ENCODE results near the gene DAB1.
"Not testable (repeated sequence)": the region's sequence is repeated elsewhere in the genome, so short reads cannot be mapped to it uniquely, and the experiment has no call there.

Gene DAB1

DNA sequence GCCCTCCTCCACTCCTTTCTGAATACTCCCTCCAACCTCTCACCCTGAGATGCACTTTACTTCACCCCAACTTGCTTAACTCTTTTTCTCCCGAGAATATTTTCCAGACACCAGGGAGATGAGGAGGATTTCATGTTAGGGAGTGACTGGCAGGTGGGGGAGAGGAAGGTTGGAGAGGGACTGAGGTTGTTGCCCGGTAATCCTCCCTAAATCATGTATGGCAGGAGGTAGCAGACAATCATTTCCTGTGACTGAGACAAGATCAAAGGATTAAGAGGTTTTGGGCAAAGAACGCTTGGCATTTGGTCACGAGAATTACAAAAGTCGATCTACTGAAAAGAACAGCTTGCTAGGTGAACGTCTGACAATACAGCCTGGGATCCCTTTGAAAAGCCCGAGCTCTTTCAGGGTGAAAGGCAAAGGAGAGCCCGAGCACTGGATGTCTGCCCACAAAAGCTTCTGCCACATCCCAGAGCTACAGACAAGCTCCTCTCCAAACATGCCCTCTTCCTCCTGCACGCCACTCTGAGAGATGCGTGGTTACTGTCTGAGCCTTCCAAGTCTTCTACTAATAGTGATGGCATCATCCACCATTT, 154.1 kb downstream of the DAB1 start:
- no peak for DNase-seq

DNA sequence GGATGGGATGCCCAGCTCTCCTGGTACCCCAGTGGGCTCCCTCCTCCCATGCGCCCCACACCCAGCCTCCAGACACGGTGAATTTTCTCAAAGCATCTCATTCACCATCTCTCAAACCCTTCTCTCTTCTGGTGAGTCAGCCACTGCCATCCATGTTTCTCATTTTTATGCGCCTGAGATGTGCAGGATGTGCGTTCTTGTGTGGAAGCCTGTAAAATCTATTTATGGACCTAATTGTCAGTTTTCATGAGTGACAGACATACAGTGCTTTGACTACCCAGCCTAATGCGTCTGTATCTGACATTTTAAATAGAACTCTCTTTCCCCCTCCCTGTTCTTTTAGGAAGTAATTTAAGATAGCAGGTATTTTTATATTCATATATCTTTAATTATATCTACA, 158.8 kb downstream of the DAB1 start:
- no peak for DNase-seq

DNA sequence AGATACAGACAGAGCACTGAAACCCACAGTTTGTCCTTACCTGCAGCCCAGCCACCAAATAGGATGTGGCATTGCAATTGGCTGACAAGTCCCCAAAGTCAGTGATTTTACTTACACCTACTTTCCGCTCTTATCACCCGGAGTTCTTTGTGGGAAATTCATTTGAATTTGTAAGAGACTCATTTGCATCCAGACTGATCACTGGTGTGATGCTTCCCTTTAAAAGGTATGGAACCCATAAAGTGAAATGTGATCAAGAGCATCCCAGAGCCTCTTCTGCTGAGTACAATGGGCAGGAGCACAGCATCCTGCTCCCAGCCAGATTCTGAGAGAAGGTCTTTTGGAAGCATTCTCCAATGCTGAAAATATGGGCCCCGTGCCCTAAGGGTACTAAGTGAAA, 161.4 kb downstream of the DAB1 start:
- no peak for DNase-seq

DNA sequence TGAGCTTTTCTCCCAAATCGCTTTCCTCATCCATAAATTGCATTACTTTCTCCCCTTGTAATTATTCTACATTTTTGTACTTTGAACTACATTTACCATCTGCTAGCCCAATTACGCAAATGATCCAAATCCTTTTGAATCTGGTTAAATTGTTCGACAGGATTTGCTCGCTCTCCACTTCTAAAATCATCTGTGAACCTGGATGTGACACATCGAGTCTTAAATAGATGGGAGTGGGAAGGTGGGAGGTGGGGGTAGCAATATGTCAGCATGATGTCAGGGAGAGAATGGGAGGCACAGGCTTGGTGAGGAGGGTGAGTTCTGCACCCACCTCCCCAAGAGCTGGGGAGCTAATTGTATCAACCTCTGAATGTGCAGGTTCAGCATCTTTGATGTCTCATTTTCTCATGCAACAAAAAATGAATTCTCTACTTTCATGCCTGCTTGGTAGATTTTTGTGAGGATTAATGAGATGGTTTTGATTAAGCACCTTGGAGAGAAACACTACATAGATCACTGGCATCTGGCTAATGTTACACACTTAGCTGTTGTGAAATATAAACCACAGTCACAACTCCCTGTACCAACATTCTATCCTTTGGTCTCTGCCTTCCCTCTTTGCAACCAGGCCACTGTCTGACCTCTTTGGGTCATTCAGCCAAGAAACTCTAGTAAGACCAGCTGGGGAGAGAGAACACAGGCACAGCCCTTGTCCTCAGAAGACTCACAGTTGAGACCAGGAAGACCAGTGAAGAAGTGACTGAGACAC, 165.1 kb downstream of the DAB1 start:
- no peak for DNase-seq

DNA sequence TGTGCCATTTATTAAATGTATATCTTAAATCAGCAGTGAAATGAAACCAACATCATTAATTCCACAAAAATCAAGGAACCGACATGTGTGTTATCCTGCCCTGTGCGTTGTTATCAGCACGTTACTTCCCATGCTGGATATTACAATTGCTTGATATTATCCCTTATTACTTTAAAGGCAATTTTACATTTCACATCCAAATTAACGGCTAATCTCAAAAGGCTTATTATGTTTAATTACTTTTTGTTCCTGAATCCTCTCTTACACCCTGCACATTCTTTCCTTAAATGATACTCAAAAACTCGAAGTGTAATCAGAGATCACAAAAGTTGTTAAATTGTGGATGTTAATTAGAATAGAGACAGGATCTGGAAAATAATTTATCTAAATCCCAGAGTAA, 167.9 kb downstream of the DAB1 start:
- no peak for DNase-seq

DNA sequence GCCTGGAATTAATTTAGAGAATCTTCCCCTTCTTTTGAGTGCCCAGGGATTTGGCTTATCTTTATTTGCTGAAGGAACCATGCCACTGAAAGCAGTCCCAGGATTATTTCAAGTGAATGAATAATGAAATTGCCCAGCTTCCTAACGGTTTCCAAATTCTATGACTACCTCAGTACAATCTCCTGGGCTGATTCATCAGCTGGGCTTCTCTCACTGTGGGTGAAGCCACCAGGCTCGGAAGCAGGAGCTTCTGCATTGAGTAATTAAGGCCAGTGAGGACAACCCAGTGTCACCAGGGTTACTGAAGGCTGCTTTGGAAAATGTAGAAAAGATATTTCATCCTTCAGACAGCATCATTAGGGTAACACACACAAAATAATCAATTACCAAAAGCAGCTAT, 169.8 kb downstream of the DAB1 start:
- no peak for DNase-seq

DNA sequence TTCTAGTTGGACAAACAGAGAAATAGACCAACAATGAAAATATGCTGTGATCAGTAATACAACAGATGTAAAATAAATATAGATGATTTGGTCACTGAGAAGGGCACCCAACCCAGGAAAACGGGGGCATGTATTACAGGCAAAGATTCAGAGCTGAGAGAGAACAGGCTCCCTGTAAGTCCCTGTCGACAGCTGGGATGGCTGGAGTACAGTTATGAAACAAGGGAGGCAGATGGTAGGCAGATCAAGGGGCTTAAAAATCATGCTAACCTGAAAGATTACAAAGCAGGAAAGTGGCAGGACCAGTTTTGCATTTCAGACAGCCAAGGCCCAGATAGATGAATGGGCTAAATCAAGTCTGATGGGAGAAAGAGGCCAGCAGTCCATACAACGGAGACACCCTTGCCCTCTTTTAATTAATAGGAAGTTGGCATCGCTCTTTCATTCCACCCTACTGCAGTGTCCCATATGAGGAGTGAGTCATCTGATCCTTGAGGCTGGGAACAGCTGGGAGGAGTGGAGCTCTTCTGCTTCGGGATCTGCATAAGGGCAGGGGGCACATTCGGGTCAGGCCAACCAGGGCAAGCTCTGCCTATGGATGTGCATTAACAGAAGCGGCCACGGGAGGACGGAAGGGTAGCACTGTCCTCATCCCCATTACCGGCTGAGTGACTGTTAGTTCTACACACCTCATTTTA, 171.1 kb downstream of the DAB1 start:
- no peak for DNase-seq

DNA sequence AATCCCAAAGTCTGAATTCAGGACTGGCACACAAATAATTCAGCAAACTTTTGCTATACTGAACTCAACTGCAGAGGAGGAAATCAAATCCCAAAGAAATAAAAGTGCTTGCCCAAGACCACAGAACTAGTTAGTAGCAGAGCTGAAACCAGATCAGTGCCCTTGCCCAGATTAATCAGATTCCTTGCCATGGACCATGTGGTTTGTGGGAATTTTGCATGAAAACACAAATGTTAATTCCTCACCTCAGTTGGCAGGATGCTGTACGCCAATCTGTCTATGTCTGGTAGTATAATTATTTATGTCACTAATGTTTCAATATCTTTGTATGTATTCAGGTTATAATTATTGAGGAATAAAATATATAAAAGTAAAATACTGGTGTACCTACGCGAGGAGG, 173.8 kb downstream of the DAB1 start:
- no peak for DNase-seq

DNA sequence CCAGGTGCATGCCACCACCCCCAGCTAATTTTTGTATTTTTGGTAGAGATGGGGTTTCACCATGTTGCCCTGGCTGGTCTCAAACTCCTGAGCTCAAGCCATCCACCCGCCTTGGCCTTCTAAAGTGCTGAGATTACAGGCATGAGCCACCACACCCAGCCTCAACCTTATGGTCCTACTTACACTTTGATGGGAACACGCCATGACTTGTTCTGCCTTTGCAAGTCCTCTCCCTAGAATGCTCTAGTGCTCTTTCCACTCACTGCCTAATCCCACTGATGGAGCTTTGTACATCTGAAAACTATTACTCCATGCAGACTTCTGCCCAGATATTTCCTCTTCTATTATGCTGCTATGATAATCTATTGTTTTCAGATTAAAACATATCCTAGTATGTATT, 174.3 kb downstream of the DAB1 start:
- DNase-seq = no peak

DNA sequence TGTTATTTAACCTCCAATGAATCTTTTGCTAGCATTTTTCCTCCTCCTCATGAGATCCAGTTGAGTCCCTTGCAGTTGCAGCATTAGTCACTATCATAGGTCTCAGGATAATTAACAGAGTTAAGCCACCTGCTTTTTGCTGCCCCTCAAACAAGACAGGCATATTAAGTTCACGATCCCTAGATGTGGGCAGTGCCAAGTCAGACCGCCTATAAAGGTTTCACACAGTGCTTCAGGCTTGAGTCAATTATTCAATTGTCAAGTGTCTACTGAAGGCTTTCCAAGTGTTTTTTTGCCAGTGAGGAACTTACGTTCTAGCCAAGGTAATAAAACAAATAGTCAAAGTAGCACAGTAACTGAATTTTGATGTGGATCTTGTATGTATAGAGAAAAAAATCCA, 175.0 kb downstream of the DAB1 start:
- no peak for DNase-seq

DNA sequence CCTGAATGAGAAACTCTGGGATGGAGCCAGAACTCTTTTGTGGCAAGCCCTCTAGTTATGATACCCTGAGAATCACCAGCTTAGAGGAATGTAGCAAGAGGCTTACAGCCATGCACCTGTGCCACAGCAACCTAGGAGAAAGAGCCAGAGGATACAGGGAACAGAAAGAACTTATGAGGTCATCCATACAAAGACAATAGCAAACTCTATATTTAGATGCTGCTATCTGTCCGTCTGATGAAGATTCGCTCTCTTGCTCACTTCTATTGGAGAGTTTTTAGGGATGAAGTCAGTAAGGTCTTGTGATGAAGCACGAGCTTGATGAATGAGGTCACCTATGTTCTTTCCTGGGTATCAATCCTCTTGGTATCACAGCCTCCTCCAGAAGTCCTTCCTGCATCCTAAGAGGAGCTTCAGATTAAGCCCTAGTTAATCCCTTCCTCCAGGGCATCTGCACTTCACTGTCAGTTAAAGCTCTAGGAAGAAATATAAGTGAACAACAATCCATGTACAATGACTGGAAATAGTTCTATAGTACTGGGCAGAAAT, 185.6 kb downstream of the DAB1 start:
- no peak for DNase-seq

DNA sequence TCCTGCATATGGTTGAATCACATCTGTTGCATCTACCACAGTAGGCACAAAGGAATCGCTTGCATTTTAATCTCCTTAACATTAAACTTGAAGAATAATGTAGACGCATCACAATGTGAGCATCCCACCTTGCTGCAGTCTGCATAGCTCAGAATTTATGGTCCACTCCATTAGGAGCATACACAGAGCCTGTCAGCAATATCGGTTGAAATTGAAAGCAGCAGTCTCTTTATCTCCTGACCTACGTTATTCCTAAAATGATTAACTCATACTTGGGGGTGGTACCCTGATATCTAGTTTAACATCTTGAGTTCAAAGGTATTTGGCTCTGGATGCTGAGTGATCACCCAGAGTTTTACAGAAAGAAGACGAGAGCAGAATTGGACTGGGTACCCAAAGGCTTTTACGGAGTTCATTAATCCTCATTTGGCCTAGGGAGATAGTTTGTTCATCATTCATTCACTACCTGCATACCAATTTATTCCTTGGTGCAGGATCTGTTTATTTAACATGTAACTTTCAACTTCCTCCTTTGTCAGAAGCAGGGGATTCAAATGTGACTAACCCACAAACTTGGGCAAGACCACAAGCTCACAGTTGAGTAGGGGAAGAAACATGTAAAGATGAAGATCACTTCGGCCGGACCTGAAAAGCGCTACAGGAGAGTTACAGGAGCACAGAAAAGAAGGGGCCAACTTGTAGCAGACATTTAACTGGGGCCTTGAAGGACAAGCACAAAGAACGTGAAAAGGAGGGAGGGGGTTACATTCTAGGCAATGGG, 187.9 kb downstream of the DAB1 start:
- DNase-seq = no peak

DNA sequence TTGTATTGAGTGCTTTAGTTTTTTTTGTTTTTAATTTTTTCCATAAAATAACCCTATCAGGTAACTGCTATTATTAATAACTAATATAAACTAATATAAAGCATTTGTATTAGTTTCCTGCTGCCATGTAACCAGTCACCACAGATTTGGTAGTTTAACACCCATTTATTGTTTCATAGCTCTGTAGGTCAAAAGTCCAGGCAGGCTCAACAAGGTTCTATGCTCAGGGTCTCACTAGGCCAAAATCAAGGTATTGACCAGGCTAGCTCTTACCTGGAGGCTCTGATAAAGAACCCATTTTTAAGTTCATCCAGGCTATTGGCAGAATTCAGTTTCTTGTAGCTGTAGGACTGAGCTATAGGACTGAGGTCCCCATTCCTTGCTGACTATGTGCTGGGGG, 189.4 kb downstream of the DAB1 start:
- DNase-seq = no peak

DNA sequence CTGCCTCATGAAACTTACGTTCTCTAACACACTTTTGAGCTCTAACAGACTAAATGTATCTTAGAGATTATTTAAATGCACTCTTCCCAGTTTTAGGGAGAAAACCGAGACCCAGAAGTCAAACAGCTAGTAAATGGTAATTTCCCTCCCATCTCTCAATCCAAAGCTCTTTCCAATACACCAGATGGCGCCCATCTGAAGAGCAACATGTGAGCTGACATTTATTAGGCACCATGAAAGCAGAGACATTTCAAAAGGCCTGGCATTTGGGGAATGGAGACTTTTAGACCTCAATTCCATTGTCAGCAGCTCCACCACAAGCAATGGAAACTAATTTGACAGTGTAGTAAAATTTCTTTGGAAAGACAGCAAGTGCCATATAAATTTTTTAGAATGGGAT, 191.4 kb downstream of the DAB1 start:
- no peak for DNase-seq

DNA sequence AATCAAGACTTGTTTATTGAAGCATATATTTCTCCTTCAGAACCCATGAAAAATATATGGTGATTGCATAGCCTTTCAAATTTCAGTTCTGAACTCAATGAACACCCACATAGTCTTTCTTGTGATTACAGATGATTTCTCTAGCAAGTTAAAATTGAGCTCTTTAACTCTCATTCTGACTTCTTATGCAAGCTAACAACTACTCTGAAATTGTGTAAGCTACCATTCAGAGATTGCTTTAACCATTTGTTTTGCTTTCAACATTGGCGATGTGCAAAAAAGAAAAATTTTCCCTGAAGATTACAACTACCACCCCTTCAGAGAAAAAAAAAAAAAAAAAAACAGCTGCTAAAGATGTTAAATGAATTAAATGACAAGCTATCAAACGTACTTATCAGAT, 193.9 kb downstream of the DAB1 start:
- no peak for DNase-seq

DNA sequence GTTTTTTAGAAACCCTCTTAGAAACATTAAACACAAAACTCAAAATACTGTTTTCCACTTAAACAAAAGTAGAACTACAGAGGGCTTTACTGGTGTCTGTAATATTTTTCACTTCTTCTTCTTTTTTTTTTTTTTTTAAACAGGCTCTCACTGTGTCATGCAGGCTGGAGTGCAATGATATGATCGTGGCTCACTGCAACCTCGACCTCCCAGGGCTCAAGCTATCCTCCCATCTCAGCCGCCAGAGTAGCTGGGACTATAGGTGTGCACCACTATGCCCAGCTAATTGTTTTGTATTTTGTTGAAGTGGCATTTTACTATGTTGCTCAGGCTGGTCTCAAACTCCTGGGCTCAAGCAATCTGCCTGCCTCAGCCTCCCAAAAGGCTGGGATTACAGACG, 194.8 kb downstream of the DAB1 start:
- no peak for DNase-seq

DNA sequence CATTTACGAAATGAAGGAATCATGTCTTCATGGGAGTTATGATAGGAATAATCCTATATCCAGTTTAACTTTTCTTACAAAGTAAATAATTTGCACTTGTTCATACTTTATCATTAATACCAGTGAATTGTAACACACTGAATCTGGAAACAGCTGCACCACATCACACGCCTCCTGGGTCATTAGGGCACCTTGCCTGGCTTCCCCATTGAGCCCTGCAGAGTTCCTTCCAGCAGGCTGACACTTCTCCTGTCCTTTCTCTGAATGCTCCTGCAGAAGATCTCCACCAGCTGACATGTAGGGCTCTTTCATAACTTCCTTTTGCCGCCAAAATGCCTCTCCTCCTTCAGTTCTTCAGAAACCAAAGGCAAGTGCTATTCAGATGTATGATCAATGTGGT, 201.1 kb downstream of the DAB1 start:
- DNase-seq = no peak

DNA sequence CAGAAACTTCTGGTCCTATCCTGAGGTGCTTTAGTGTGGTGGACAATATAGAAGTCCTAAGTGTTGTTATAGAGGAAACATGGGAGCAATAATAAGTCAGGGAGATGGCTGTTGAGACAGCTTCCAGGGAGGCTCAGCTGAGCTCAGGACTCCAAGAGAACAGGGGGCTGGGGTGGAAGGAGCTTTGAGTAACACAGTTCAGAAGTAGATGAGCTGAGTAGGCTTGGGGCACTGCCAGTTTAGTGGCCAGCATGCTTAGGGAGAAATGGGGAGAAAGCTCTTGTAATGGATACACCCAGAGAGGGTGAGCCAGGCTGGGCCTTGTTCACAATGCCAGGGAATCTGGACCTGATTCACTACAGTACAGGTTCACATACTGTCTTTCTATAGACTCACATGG, 201.6 kb downstream of the DAB1 start:
- DNase-seq = no peak

DNA sequence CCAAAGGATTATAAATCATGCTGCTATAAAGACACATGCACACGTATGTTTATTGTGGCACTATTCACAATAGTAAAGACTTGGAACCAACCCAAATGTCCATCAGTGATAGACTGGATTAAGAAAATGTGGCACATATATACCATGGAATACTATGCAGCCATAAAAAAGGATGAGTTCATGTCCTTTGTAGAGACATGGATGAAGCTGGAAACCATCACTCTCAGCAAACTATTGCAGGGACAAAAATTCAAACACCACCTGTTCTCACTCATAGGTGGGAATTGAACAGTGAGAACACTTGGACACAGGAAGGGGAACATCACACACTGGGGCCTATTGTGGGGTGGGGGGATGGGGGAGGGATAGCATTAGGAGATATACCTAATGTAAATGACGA, 203.0 kb downstream of the DAB1 start:
- DNase-seq = not testable (repeated sequence)

DNA sequence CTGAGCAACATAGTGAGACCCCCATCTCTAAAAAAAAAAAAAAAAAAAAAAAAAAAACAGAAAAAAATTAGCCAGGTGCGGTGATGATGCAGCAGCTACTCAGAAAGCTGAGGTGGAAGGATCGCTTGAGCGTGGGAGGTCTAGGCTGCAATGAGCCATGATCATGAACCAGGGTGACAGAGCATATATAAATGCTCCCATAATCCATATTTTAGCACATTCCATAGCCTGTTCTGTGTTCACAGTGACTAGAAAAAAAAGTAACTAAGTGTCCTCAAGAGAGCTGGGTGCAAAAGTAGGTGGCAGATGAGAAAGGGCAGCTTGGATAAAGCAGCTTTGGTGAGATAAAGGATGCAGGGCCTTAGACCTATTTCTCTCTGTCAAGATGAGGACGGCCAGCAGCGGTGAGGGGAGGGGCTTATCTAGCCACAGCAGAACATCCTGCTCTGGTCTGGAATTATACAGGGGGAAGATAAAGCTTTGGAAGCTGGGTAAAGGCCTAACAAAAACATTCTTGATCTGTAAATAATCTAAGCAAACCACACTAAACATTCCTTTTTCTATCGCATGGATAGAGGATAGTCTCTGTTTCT, 205.3 kb downstream of the DAB1 start:
- DNase-seq = no peak

DNA sequence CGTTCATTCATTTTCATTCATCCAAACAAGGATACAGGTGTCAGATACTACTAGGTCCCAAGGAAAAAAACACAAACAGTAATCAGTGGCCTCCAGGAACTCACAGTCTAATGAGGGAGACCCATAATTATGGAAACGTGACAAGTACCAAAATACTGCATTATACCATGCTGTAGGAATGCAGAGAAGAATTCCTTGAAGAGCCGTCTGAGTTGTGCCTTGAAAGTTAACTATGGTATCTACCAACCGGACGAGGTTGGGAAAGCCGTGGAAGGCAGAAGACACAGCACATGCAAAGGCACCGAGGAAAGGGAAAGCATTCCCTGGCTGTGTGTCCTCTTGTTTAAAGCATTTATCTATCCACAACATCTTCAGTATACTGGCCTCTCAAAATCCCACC, 206.0 kb downstream of the DAB1 start:
- no peak for DNase-seq

DNA sequence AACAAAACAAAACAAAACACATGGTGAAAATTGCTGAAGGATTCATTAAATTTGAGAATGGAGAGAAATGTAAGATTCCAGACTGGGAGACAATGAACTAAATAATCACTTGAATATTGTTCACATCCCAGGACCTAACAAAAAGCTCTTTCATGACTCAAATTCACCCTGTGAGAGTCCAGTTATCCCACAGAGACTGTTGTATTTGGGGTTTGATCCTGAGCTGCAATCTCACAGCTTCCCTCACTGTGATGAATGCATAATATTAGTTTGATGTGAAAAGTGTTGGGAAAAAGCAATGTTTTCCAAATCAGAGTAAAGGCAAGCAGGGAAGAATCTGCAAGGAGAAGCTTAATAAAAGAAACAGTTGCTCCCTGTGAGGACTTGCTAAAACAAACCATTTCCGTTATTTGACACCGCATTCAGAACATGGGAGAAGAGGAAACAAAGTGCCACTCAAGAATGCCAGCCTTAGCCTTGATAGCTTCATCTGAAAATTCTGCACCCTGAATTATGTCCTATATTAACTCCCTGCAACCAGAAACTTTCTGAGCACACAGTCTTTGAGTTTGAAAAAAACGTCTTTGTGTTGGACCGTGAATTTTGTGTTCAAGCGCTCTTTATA, 208.8 kb downstream of the DAB1 start:
- no peak for DNase-seq

Data from NCI-H2081 (cell line).